Aorta (tissue), 5 donors: ENCODE data around the gene RABL2B. TPM values are rescaled to one million over a fixed set of nuclear protein-coding genes. Genes with fewer than 3 reads are reported as not detected.
"Not testable (repeated sequence)": the region's sequence is repeated elsewhere in the genome, so short reads cannot be mapped to it uniquely, and the experiment has no call there.

Source experiments
- ATAC-seq: fragments of 200-7000 bp; cut with Tn5 transposase; one replicate; pipeline ENCODE4 v1.9.1; 2022; ENCODE audit warnings: moderate library complexity; ENCODE audit not compliant: low FRiP score
- DNase-seq, 2 donors: peaks; one replicate each; pipeline ENCODE4 v3.0.0-alpha.2; 2020
- H3K27ac ChIP-seq, 2 donors: one replicate each; pipeline ENCODE4 v1.5.1; 2013; ENCODE audit warnings: low read length in 2 of 2, mild to moderate bottlenecking in 2 of 2, moderate library complexity in 2 of 2, control low read depth in 1 of 2, inconsistent platforms in 1 of 2, low read depth in 1 of 2
- H3K27me3 ChIP-seq, 2 donors: one replicate each; pipeline ENCODE4 v1.6.1; 2013; ENCODE audit warnings: control low read depth in 1 of 2, low read length in 1 of 2, mild to moderate bottlenecking in 1 of 2, moderate library complexity in 1 of 2; ENCODE audit not compliant: insufficient read depth in 2 of 2, control insufficient read depth in 1 of 2
- H3K36me3 ChIP-seq, 2 donors: one replicate each; pipeline ENCODE4 v1.6.1; 2013; ENCODE audit warnings: control low read depth in 1 of 2, low read length in 1 of 2, mild to moderate bottlenecking in 1 of 2; ENCODE audit not compliant: insufficient read depth in 2 of 2, control insufficient read depth in 1 of 2
- H3K4me1 ChIP-seq, 2 donors: one replicate each; pipeline ENCODE4 v1.6.1; 2013; ENCODE audit warnings: low read length in 2 of 2, control low read depth in 1 of 2, mild to moderate bottlenecking in 1 of 2, moderate library complexity in 1 of 2; ENCODE audit not compliant: insufficient read depth in 2 of 2, control insufficient read depth in 1 of 2
- H3K4me3 ChIP-seq, 2 donors: one replicate each; pipeline ENCODE4 v1.5.1; 2013; ENCODE audit warnings: low read length in 2 of 2, control low read depth in 1 of 2, mild to moderate bottlenecking in 1 of 2
- H3K9me3 ChIP-seq: one replicate; pipeline ENCODE4 v1.6.1; 2013; ENCODE audit warnings: mild to moderate bottlenecking, low read length; ENCODE audit not compliant: control insufficient read depth
- WGBS, 2 donors: extraction: QIAGEN DNeasy Blood & Tissue Kit; methylation state at CpG; one replicate each; pipeline ENCODE4 v1.1.7; 2013; 5-methylcytosine and 5-hydroxymethylcytosine counted together
- intact Hi-C, 2 donors: fragments of 100-400 bp; cut with DNase I; formaldehyde crosslinking; loops; one replicate each; pipeline versions ENCODE4 v1.14.2 to v1.15.0; 2022
- long read RNA-seq, 2 donors: library from polyadenylated mRNA; unstranded; transcript quantifications; one replicate each; pipeline ENCODE4 v2.0.0, GENCODE V29; 2020 to 2021
- polyA plus RNA-seq, 2 donors: library from polyadenylated mRNA; stranded (reverse); fragments of 200-250 nt; gene quantifications; one replicate each; pipeline ENCODE4 v1.2.3, GENCODE V29; 2013
- total RNA-seq, 2 donors: library from RNA; stranded (reverse); fragmentation: NEBNext Ultra II Directional; extraction: Animal tissue kit (Norgen Biotek cat#: 25700); gene quantifications; one replicate each; pipeline ENCODE4 v1.2.1, GENCODE V29; 2021
- donor health status: healthy with polysubstance abuse.
- donor health status: Bipolar disorder and iron deficiency.
- donor health status: DM: no; HTN: no; CAD: no.
- donor health status: DM: no; HTN: no; CAD: no.
- donor health status: DM: yes; HTN: yes; CAD: no.

RABL2B gene
- total RNA-seq (10 to 100 TPM; 15.7 to 28.0 TPM), polyA plus RNA-seq (10 to 100 TPM; 11.1 to 27.6 TPM)
- long read RNA-seq, donor 1, partial matches to known transcripts, result 1 of 38 reads
- long read RNA-seq, donor 1, other reads (novel, unspliced or antisense), result 30 of 38 reads
- long read RNA-seq, donor 2, partial matches to known transcripts, result 6 of 9 reads
- long read RNA-seq, donor 2, other reads (novel, unspliced or antisense), result 2 of 9 reads

DNA sequence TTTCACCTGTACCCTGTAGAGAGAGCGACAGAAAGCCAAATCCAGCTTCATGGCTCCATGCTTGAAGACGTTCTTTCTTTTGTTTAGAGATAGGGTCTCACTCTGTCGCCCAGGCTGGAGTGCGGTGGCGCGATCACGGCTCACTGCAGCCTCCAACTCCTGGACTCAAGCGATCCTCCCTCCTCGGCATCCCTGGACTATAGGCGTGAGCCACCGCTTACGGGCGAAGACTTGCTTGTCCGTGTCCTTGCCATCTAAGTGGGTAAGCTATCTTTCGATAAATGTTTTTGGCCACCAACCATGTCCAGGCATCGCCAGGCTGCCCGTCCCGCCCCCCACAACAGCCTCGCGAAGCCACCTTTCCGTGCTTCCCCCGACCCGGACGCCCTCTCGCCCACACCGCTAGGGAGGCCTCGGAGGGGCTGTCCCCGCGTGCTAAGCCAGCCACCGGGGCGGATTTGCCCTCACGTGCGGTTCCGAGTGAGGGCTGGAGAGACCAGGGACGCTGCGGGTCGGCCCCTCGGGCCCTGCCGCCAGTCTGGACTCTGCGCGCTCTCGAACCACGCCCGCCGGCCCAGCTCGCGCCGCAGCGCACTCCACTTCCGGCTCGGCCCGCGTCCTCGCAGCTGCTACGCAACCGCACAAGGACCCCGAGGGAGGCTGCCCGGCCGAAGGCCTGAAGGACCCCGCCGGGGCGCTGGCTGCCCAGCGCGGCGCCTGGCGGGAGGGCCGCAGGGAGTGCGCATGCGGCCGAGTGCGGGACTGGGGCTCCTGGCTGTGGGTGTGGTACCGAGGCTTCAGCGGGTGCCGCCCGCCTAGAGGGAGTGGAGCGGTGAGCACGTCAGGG, at the start of gene RABL2B:
Gene RABL2B (minus strand): TSS at position 604 of the 847 bp plus-strand sequence. CDS start 1,342 bp downstream, outside the sequence.
- H3K4me1 ChIP-seq, H3K36me3 ChIP-seq, intact Hi-C loops, H3K9me3 ChIP-seq, H3K27ac ChIP-seq, H3K27me3 ChIP-seq: not testable (repeated sequence)
- ATAC-seq, result peak; percentile 99
- DNase-seq, result peak; percentile 92 to 97
- WGBS, 2 donors, result 0 to 1% methylated on average over 36 to 63 of the region's 77 CpGs
- peak within 1 kb of the TSS in 1 of 2 donors; percentile 20 for H3K4me3 ChIP-seq

DNA sequence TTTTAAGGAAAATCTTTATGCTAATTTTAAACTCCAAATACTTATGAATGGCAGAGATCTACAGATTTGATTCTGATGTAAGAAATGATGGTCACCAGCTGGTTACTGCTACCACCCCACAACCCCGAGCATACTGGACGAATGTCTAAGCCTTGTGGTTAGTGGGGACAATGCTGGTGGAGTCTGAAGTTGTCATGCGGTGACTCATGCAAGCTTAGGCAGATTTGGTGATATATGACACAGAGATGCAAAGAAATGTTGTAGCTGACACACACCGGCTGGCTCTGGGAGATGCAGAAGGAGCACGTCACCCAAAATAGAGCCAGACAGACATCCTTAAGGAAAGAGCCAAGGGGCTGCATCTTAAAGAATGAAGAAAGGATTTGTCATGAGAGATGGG, 3.5 kb upstream of the RABL2B start:
- H3K4me3 ChIP-seq, H3K27me3 ChIP-seq, H3K27ac ChIP-seq, intact Hi-C loops, H3K36me3 ChIP-seq, ATAC-seq, H3K4me1 ChIP-seq, H3K9me3 ChIP-seq, DNase-seq: not testable (repeated sequence)
- WGBS, 2 donors, result 42 to 81% methylated on average over 1 to 4 of the region's 5 CpGs

DNA sequence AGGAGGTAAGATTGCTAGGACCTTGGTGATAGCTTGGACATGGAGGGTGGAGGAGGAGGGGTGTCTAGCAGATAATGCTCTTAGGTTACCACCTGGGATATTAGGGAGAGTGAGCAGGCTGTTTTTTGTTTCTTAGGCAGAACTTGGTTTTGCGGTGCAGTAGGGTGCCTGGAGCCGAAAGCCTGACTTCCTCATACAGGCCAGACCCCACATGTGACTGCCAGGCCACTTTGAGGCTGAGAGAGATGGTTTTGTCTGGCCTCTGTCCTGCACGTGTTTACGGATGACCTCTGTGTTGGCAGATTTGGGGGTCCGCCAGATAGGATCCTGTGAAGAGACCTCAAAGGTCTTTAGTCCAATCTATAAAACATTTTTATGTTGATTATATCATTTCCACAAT, 1.9 kb upstream of the RABL2B start:
- H3K4me1 ChIP-seq, H3K27ac ChIP-seq, H3K4me3 ChIP-seq, ATAC-seq, H3K27me3 ChIP-seq, H3K9me3 ChIP-seq, intact Hi-C loops, H3K36me3 ChIP-seq: not testable (repeated sequence)
- peak in 1 of 2 donors; percentile 45 for DNase-seq
- 91% methylated on average over 5 of the region's 5 CpGs for WGBS, 2 donors

DNA sequence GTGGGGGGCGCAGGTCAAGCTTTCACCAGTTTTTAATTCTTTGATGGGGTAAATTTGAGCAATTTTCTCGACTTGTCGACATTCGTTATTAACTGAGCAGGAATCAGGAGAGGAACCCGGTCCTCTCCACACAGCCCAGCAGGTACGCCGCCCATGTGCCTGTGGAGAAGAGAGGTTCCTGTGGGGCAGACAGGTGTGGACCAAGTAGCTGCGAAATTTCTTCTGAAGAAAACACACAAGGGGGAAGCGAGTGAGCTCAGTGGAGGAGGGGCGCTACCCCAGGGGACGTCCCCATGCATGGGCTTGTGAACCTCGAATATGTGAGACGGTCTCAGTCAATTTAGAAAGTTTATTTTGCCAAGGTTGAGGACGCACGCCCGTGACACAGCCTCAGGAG, 442 bp upstream of the RABL2B start:
- intact Hi-C loops, H3K27me3 ChIP-seq, H3K4me3 ChIP-seq, H3K4me1 ChIP-seq, H3K27ac ChIP-seq, H3K9me3 ChIP-seq, H3K36me3 ChIP-seq, ATAC-seq: not testable (repeated sequence)
- peak in 1 of 2 donors; percentile 30 for DNase-seq
- WGBS, 2 donors, result 0% methylated on average over 7 to 10 of the region's 16 CpGs

DNA sequence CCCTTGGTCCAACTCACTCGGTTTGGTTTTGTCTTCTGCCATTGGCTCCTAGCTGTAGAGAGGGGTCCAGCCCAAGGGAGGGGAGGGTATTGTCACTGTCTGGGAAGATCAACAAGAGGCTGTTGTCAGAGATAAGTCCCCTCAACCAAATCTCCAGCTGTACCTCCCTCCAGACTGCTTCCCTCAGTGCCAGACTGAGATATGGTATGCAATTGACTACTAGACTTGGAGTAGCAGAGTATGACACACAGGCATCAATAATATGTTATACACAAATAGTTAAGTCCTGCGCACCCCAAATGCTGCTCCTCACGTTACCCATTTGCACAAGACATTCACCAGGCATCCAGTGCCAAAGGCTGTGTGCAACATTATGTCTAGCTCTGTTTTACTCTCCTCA, 1.2 kb downstream of the RABL2B start:
- DNase-seq, ATAC-seq, H3K4me1 ChIP-seq, intact Hi-C loops, H3K27ac ChIP-seq, H3K27me3 ChIP-seq, H3K9me3 ChIP-seq, H3K4me3 ChIP-seq, H3K36me3 ChIP-seq: not testable (repeated sequence)
- WGBS, 2 donors, result 86 to 88% methylated on average over 2 of the region's 3 CpGs

DNA sequence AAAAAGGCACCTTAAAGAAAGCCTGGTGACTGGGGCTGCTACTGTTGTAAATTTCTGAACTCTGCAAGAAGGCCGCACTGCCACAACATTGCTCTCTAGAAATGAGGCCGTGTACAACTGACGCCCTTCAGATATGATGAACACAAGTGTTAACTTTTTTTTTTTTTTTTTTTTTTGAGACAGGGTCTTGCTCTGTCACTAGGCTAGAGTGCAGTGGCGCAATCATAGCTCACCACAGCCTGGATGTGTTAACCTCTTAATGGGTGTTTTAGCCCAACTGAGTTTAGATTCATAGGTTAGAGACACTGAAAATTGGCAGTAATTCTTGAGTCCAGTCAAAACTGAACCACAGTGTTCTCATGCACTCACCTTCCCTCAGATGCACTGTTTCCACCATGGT, 3.2 kb downstream of the RABL2B start:
- DNase-seq, H3K4me3 ChIP-seq, intact Hi-C loops, H3K27me3 ChIP-seq, H3K36me3 ChIP-seq, H3K27ac ChIP-seq, H3K4me1 ChIP-seq, H3K9me3 ChIP-seq, ATAC-seq: not testable (repeated sequence)
- WGBS, 2 donors, result 91 to 92% methylated on average over 4 of the region's 4 CpGs

DNA sequence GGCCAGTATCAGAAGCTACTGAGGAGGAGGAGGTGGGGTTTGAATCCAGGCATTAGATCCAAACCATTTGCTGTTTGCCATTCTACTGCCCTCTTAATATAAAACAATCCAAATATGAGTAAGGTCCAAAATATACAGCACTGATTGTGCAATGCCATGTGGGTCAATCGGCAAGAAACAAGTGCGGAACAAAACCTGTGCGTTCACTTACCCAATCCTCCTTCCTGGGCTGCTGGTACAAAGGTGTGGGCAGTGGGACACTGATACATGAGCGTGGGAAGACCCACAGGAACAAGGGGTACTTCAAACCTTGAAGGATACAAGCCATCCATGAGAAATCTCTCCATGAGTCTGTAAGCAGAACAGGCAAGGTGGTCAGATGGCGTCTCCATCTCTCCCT, 5.8 kb downstream of the RABL2B start:
- DNase-seq, H3K4me1 ChIP-seq, ATAC-seq, H3K27me3 ChIP-seq, H3K4me3 ChIP-seq, H3K27ac ChIP-seq, H3K9me3 ChIP-seq, intact Hi-C loops, H3K36me3 ChIP-seq: not testable (repeated sequence)
- 78 to 84% methylated on average over 4 to 5 of the region's 5 CpGs for WGBS, 2 donors

DNA sequence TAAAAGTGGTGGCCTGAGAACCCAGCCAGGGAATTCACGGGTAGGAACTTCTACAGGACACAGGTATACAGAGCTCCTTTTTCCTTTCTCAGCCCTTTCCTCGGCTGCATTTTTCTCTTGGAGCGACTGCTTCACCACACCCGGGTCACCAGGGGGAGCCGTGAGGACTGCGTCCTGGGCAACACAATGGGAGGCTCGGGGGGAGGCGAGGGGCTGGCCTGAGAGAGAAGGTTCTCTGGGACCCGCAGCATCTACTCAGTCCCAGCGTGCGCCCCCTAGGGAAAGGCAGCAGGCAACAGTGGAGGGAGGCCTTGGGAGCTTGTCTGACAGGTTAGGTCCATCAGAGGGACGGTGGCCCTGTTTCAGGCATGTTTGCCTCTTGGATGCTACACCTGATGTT, 8.3 kb downstream of the RABL2B start:
- H3K4me1 ChIP-seq, H3K9me3 ChIP-seq, H3K4me3 ChIP-seq, H3K36me3 ChIP-seq, intact Hi-C loops, H3K27ac ChIP-seq, H3K27me3 ChIP-seq: not testable (repeated sequence)
- DNase-seq (peak; percentile 34 to 63), ATAC-seq (peak; percentile 37)
- WGBS, 2 donors, result 29 to 34% methylated on average over 12 of the region's 12 CpGs

DNA sequence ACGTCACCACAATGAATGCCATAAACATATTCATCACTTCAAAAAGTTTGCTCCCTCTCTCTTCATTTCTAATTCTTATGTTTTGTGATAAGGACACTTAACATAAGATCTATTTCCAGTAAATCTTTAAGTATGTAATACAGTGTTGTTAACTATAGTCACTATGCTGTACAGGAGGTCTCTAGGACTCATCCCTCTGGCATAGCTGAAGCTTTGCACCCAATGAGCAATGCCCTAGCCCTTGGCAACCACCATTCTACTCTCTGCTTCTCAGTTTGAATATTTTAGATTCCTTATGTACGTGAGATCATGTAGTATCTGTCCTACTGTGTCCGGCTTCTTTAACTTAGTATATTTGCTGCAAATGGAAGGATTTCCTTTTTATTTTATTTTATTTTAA, 19.1 kb downstream of the RABL2B start:
- 53 to 58% methylated on average over 3 of the region's 3 CpGs for WGBS, 2 donors
- H3K4me1 ChIP-seq, DNase-seq, ATAC-seq, H3K27ac ChIP-seq, H3K36me3 ChIP-seq, H3K27me3 ChIP-seq, H3K9me3 ChIP-seq, intact Hi-C loops, H3K4me3 ChIP-seq: not testable (repeated sequence)
